H9 (cell line): ENCODE measurements around the gene KRTAP9-1. TPM values are rescaled to one million over a fixed set of nuclear protein-coding genes. Genes with fewer than 3 reads are reported as not detected.
"Not testable (repeated sequence)": the region's sequence is repeated elsewhere in the genome, so short reads cannot be mapped to it uniquely, and the experiment has no call there.

ENCODE experiments used
- DNase-seq: peaks from one replicate; pipeline ENCODE4 v3.0.0-alpha.2; 2017
- H2AFZ ChIP-seq: one replicate; pipeline ENCODE4 v1.6.1; 2013; ENCODE audit warnings: mild to moderate bottlenecking, low read length, control low read depth, moderate library complexity
- H2AK5ac ChIP-seq: 2 replicates; pipeline ENCODE4 v1.6.1; 2013; ENCODE audit warnings: low read length, control low read depth, mixed read lengths; ENCODE audit not compliant: insufficient read length
- H2BK120ac ChIP-seq: one replicate; pipeline ENCODE4 v1.6.1; 2013; ENCODE audit warnings: low read depth, mild to moderate bottlenecking, low read length, control low read depth, inconsistent platforms; ENCODE audit not compliant: poor library complexity, severe bottlenecking
- H2BK12ac ChIP-seq: 2 replicates; pipeline ENCODE4 v1.6.1; 2013; ENCODE audit warnings: low read length, control low read depth, mixed read lengths, low read depth; ENCODE audit not compliant: insufficient read length
- H2BK15ac ChIP-seq: 2 replicates; pipeline ENCODE4 v1.6.1; 2013; ENCODE audit warnings: low read depth, low read length, control low read depth
- H2BK20ac ChIP-seq: one replicate; pipeline ENCODE4 v1.6.1; 2013; ENCODE audit warnings: low read depth, mild to moderate bottlenecking, low read length, control low read depth, inconsistent platforms; ENCODE audit not compliant: poor library complexity, severe bottlenecking
- H2BK5ac ChIP-seq: 2 replicates; pipeline ENCODE4 v1.6.1; 2013; ENCODE audit warnings: low read length, control low read depth, mixed read lengths; ENCODE audit not compliant: insufficient read length
- H3K14ac ChIP-seq: 2 replicates; pipeline ENCODE4 v1.6.1; 2013; ENCODE audit warnings: low read length, control low read depth; ENCODE audit not compliant: insufficient read depth
- H3K18ac ChIP-seq: 2 replicates; pipeline ENCODE4 v1.6.1; 2013; ENCODE audit warnings: low read depth, mild to moderate bottlenecking, mixed read lengths, low read length, control low read depth; ENCODE audit not compliant: insufficient read length
- H3K23ac ChIP-seq: 2 replicates; pipeline ENCODE4 v1.6.1; 2013; ENCODE audit warnings: low read length, control low read depth, mixed read lengths, low read depth; ENCODE audit not compliant: insufficient read length
- H3K23me2 ChIP-seq: 2 replicates; pipeline ENCODE4 v1.6.1; 2013; ENCODE audit warnings: low read depth, mild to moderate bottlenecking, mixed read lengths, low read length, control low read depth; ENCODE audit not compliant: insufficient read length, poor library complexity, severe bottlenecking
- H3K27ac ChIP-seq: 2 replicates; pipeline ENCODE4 v1.5.1; 2013; ENCODE audit warnings: low read length, control low read depth, mixed read lengths, low read depth; ENCODE audit not compliant: insufficient read length
- H3K27me3 ChIP-seq: 2 replicates; pipeline ENCODE4 v1.6.1; 2013; ENCODE audit warnings: low read length, control low read depth, inconsistent platforms; ENCODE audit not compliant: insufficient read depth
- H3K4ac ChIP-seq: 2 replicates; pipeline ENCODE4 v1.6.1; 2013; ENCODE audit warnings: low read depth, mild to moderate bottlenecking, control low read depth, inconsistent platforms, low read length, moderate library complexity
- H3K4me1 ChIP-seq: 2 replicates; pipeline ENCODE4 v1.6.1; 2013; ENCODE audit warnings: low read length, control low read depth, inconsistent platforms; ENCODE audit not compliant: insufficient read depth
- H3K4me2 ChIP-seq: 2 replicates; pipeline ENCODE4 v1.6.1; 2013; ENCODE audit warnings: low read length, control low read depth, mixed read lengths; ENCODE audit not compliant: insufficient read length, insufficient read depth
- H3K56ac ChIP-seq: 2 replicates; pipeline ENCODE4 v1.6.1; 2013; ENCODE audit warnings: low read depth, mild to moderate bottlenecking, mixed read lengths, low read length, control low read depth; ENCODE audit not compliant: insufficient read length
- H3K79me1 ChIP-seq: 2 replicates; pipeline ENCODE4 v1.6.1; 2013; ENCODE audit warnings: low read depth, mild to moderate bottlenecking, moderate library complexity, low read length, control low read depth, inconsistent platforms; ENCODE audit not compliant: insufficient read depth, poor library complexity, severe bottlenecking
- H3K79me2 ChIP-seq: 2 replicates; pipeline ENCODE4 v1.6.1; 2013; ENCODE audit warnings: low read length, control low read depth, inconsistent platforms; ENCODE audit not compliant: insufficient read depth
- H3K9ac ChIP-seq: 2 replicates; pipeline ENCODE4 v1.6.1; 2013; ENCODE audit warnings: low read length, control low read depth, mixed read lengths; ENCODE audit not compliant: insufficient read length; ENCODE audit errors: extremely low read depth
- H3K9me3 ChIP-seq: one replicate; pipeline ENCODE4 v1.6.1; 2013; ENCODE audit warnings: low read depth, low read length, inconsistent platforms; ENCODE audit not compliant: control insufficient read depth
- H3T11ph ChIP-seq: one replicate; pipeline ENCODE4 v1.6.1; 2013; ENCODE audit warnings: mild to moderate bottlenecking, low read length, control low read depth, inconsistent platforms
- H4K20me1 ChIP-seq: one replicate; pipeline ENCODE4 v1.6.1; 2013; ENCODE audit not compliant: control insufficient read depth, insufficient read length, insufficient read depth
- H4K5ac ChIP-seq: 2 replicates; pipeline ENCODE4 v1.6.1; 2013; ENCODE audit warnings: low read depth, mild to moderate bottlenecking, mixed read lengths, low read length, control low read depth; ENCODE audit not compliant: insufficient read length
- H4K8ac ChIP-seq: replicated peaks from 2 replicates; pipeline ENCODE4 v1.6.1; 2013; ENCODE audit warnings: low read length, control low read depth, mixed read lengths, low read depth; ENCODE audit not compliant: insufficient read length
- H4K91ac ChIP-seq: 2 replicates; pipeline ENCODE4 v1.6.1; 2013; ENCODE audit warnings: low read depth, mild to moderate bottlenecking, moderate library complexity, mixed read lengths, low read length, control low read depth; ENCODE audit not compliant: insufficient read length
- H3K27ac Mint-ChIP-seq, 3 experiments: 2 replicates in 2 of 3; 3 replicates in 1 of 3; pipeline ENCODE4 v1.8.0; 2020 to 2021; ENCODE audit warnings: mixed read lengths in 3 of 3, mild to moderate bottlenecking in 1 of 3, moderate library complexity in 1 of 3
- H3K27me3 Mint-ChIP-seq: 2 replicates; pipeline ENCODE4 v1.8.0; 2021; ENCODE audit warnings: low read depth, mild to moderate bottlenecking, moderate library complexity, mixed read lengths
- H3K36me3 Mint-ChIP-seq, 3 experiments: 2 replicates in 2 of 3; 3 replicates in 1 of 3; pipeline ENCODE4 v1.8.0; 2020 to 2021; ENCODE audit warnings: low read depth in 3 of 3, mixed read lengths in 3 of 3; ENCODE audit not compliant: insufficient read depth in 1 of 3
- H3K4me1 Mint-ChIP-seq, 2 experiments: 2 replicates each; pipeline ENCODE4 v1.8.0; 2020; ENCODE audit warnings: mixed read lengths in 2 of 2
- H3K4me3 Mint-ChIP-seq, 2 experiments: 2 replicates in 1 of 2; 3 replicates in 1 of 2; pipeline ENCODE4 v1.8.0; 2020 to 2021; ENCODE audit warnings: mild to moderate bottlenecking in 2 of 2, mixed read lengths in 2 of 2, moderate library complexity in 1 of 2
- H3K9me3 Mint-ChIP-seq, 2 experiments: 2 replicates in 1 of 2; 3 replicates in 1 of 2; pipeline ENCODE4 v1.8.0; 2020; ENCODE audit warnings: mild to moderate bottlenecking in 2 of 2, mixed read lengths in 2 of 2, moderate library complexity in 1 of 2
- WGBS: extraction: QIAGEN DNeasy Blood & Tissue Kit; methylation state at CpG from one replicate; pipeline ENCODE4 v1.1.7; 2013; ENCODE audit warnings: missing lambda C conversion rate, low lambda C conversion rate, mixed read lengths; ENCODE audit not compliant: insufficient read length; ENCODE audit errors: extremely low coverage; 5-methylcytosine and 5-hydroxymethylcytosine counted together
- total RNA-seq: library from RNA; stranded (reverse); gene quantifications from 2 replicates; pipeline ENCODE4 v1.2.1, GENCODE V29; 2021
- TF ChIP-seq, protein P1 (sequence below): fragments of 200-600 bp; sonication (generic); conservative IDR thresholded peaks from 3 replicates; pipeline ENCODE4 v1.8.0; 2021; ENCODE audit warnings: antibody characterized with exemption, mild to moderate bottlenecking

Gene KRTAP9-1
- total RNA-seq, 1 experiment from 2014 or later, result not detected

DNA sequence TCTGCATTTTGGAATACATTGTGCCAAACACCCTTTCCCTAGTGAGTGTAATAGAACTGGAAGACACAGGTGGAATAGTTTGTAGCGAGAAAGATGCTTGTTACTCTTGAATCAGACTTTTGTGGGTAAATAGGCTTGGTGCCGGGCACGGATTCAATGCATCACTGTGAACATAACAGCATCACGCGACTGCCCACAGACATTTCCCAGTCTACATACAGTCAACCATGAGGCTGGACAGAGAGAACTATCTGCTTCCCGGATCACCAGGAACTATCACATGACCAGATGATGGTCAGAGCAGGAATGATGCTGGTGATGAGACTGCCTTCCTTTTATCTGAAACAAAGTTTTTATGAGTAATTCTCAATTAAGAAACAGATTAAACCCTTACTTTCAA, 36.4 kb downstream of the KRTAP9-1 start:
- Histone ChIP-seq H2BK15ac (no peak overlapping the region), H3K18ac (no peak overlapping the region), H3K9me3 (no peaks in the 10 kb centered on the region), H4K20me1 (no peaks in the 10 kb centered on the region), H3K79me1 (no peaks in the 10 kb centered on the region), H3K4me1 (no peaks in the 10 kb centered on the region), H3T11ph (no peak overlapping the region), H3K23me2 (no peaks in the 10 kb centered on the region), H3K27me3 (no peaks in the 10 kb centered on the region), H3K23ac (no peak overlapping the region), H3K9ac (no peak overlapping the region), H2BK120ac (no peak overlapping the region), H4K8ac (no peak overlapping the region), H4K91ac (no peak overlapping the region), H2BK12ac (no peak overlapping the region), H2AFZ (no peak overlapping the region), H3K27ac (no peak overlapping the region), H2BK20ac (no peak overlapping the region), H3K4me2 (no peak overlapping the region), H3K14ac (no peak overlapping the region), H3K4ac (no peak overlapping the region), H2AK5ac (no peak overlapping the region), H3K56ac (no peak overlapping the region), H4K5ac (no peak overlapping the region), H3K79me2 (no peaks in the 10 kb centered on the region), H2BK5ac (no peak overlapping the region)
- Mint-ChIP-seq H3K9me3 (no peaks in the 10 kb centered on the region; a peak in 1 of 5 replicates), H3K27me3 (no peaks in the 10 kb centered on the region; the same call in 1 of the 2 replicates), H3K4me1 (0 out of 4 replicates have a peak, but pooled peaks cover 0 to 2% of the 10 kb centered on the region in 2 experiments), H3K36me3 (no peaks in the 10 kb centered on the region), H3K4me3 (no peak overlapping the region), H3K27ac (no peak overlapping the region)
- TF ChIP-seq, protein P1, sequence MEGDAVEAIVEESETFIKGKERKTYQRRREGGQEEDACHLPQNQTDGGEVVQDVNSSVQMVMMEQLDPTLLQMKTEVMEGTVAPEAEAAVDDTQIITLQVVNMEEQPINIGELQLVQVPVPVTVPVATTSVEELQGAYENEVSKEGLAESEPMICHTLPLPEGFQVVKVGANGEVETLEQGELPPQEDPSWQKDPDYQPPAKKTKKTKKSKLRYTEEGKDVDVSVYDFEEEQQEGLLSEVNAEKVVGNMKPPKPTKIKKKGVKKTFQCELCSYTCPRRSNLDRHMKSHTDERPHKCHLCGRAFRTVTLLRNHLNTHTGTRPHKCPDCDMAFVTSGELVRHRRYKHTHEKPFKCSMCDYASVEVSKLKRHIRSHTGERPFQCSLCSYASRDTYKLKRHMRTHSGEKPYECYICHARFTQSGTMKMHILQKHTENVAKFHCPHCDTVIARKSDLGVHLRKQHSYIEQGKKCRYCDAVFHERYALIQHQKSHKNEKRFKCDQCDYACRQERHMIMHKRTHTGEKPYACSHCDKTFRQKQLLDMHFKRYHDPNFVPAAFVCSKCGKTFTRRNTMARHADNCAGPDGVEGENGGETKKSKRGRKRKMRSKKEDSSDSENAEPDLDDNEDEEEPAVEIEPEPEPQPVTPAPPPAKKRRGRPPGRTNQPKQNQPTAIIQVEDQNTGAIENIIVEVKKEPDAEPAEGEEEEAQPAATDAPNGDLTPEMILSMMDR, result no peak
- no CpG with 5 or more reads among the region's 6 CpGs for WGBS
- no peak for DNase-seq

DNA sequence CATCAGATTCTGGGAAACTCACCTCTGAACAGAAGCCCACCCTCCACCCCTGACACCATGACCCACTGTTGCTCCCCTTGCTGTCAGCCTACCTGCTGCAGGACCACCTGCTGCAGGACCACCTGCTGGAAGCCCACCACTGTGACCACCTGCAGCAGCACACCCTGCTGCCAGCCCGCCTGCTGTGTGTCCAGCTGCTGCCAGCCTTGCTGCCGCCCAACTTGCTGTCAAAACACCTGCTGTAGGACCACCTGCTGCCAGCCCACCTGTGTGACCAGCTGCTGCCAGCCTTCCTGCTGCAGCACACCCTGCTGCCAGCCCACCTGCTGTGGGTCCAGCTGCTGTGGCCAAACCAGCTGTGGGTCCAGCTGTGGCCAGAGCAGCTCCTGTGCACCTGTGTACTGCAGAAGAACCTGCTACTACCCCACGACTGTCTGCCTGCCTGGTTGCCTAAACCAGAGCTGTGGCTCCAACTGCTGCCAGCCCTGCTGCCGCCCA, 37.0 kb downstream of the KRTAP9-1 start, which contains the start of gene KRTAP9-2:
TSS of gene KRTAP9-2 (plus strand) at position 51 of the 498 bp plus-strand sequence. CDS start at position 58, 7 bp downstream.
- not testable (repeated sequence) for H3K36me3 Mint-ChIP-seq, H2BK12ac ChIP-seq, H3K23ac ChIP-seq, H3K4me2 ChIP-seq, H3K79me2 ChIP-seq, H3K4me1 ChIP-seq, H3K56ac ChIP-seq, H3K9me3 Mint-ChIP-seq, H2BK5ac ChIP-seq, H2BK120ac ChIP-seq, H3K27ac ChIP-seq, H4K5ac ChIP-seq, H2BK15ac ChIP-seq, H3T11ph ChIP-seq, H3K27ac Mint-ChIP-seq, H2AK5ac ChIP-seq, H3K4ac ChIP-seq, H3K27me3 Mint-ChIP-seq, H3K4me1 Mint-ChIP-seq, H3K27me3 ChIP-seq, H4K20me1 ChIP-seq, H4K91ac ChIP-seq, H3K9me3 ChIP-seq, H3K18ac ChIP-seq, DNase-seq, H3K9ac ChIP-seq, H3K14ac ChIP-seq, H3K79me1 ChIP-seq, H4K8ac ChIP-seq, H2AFZ ChIP-seq, H3K4me3 Mint-ChIP-seq, H3K23me2 ChIP-seq, H2BK20ac ChIP-seq
- no CpG with 5 or more reads among the region's 4 CpGs for WGBS
